Measurements from ENCODE around the gene ENOX1.
A peak's percentile ranks its signal among the peaks of the same experiment; 100 is the strongest.

The ENOX1 gene

DNA sequence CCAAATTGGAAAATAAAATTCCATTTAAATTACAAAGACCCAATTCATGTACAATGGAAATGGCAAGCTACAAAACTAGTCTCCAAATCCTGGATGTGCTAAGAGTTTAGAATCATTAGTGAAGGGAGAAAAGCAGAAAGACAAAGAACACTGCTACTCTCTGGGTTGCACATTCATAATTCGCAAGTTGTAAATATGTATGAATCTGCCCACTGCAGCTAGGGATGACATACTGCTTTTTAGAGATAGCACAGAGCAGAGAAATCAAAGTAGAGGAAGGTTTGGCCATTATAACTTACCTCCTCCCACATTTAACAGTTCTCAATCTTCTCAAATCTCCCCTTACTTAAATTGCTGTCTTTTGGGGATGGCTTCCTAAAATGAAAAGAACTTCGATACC is 231.1 kb downstream of the ENOX1 start:
- TF ChIP-seq, protein P1, sequence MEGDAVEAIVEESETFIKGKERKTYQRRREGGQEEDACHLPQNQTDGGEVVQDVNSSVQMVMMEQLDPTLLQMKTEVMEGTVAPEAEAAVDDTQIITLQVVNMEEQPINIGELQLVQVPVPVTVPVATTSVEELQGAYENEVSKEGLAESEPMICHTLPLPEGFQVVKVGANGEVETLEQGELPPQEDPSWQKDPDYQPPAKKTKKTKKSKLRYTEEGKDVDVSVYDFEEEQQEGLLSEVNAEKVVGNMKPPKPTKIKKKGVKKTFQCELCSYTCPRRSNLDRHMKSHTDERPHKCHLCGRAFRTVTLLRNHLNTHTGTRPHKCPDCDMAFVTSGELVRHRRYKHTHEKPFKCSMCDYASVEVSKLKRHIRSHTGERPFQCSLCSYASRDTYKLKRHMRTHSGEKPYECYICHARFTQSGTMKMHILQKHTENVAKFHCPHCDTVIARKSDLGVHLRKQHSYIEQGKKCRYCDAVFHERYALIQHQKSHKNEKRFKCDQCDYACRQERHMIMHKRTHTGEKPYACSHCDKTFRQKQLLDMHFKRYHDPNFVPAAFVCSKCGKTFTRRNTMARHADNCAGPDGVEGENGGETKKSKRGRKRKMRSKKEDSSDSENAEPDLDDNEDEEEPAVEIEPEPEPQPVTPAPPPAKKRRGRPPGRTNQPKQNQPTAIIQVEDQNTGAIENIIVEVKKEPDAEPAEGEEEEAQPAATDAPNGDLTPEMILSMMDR (IDR thresholded peaks at IDR 0.05; ENCODE audit: control insufficient read depth, extremely low read depth, insufficient read depth): no peak
- no peak for DNase-seq (ENCODE audit: low read depth)
- no peak overlapping the region for H3K4me3 ChIP-seq (ENCODE audit: low read depth, low read length)

DNA sequence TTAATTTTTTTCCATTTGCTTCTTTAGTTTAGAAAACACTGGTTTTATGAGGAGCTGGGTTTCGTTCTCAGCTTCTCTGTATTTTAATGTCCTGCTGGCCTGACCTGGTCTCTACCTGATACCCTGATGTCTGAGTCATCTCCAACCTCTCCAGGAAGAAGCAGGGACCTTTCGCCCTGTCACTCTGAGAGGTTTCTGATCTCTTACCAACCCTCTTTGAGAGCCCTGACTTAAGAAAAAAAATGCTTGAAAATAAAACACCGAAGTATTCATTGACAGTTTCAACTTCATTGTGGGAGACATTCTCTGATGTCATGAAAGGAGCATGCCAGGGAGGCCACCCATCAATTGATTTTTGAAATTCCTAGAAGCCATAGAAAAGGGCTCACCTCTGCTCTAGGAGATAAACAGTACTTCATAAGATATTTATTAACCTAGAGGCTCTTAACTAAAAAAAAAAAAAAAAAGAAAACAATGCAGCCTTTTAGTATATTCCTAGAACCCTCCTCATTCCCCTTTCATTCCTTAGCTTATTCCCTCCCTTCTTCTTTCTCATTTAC is 234.8 kb downstream of the ENOX1 start:
- TF ChIP-seq, protein P1 (IDR thresholded peaks at IDR 0.05; ENCODE audit: control insufficient read depth, extremely low read depth, insufficient read depth): no peak
- no peak overlapping the region for H3K4me3 ChIP-seq (ENCODE audit: low read depth, low read length)
- DNase-seq (ENCODE audit: low read depth): no peak

DNA sequence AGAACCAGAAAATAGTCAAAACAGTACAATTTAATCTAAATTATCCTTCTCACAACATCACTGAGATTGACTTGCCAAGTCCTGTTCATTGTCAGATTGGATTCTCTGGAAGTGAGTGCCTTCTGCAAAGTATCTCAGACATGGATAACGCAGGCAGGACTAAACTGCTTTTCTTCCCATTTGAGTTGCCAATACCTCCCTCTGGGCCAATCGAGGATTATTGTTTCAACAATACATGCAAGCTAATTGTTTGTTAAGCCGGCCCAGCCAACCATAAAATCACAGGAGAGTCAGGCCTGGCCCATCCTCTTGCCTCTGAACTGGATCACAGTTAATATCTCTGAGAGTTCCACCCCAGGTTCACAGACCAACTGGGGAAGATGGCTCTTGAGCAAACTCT is 240.0 kb downstream of the ENOX1 start:
- TF ChIP-seq, protein P1 (IDR thresholded peaks at IDR 0.05; ENCODE audit: control insufficient read depth, extremely low read depth, insufficient read depth): no peak
- DNase-seq (ENCODE audit: low read depth): no peak

DNA sequence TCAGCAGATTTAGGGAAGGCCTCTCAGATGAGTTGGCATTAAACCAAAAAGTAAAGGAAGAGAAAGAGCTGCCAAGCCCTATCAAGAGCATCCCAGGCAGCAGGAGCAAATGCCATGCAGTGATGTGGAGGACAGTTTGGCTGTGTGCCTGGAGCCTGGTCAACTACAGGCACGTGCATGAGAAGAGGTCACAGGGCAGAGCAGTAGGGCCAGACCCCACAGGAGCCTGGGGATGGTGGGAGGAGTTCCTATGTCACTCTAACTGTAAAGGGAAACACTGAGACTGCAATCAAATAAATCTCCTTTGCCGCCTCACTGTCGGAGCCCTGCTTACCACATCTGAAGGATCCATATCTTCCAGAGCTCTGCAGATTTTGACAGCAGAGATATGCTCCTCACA is 240.5 kb downstream of the ENOX1 start:
- DNase-seq (ENCODE audit: low read depth): no peak
- no peak overlapping the region for H3K4me3 ChIP-seq (ENCODE audit: low read depth, low read length)
- TF ChIP-seq, protein P1 (IDR thresholded peaks at IDR 0.05; ENCODE audit: control insufficient read depth, extremely low read depth, insufficient read depth): no peak

More for the DNA sequence above, 240.0 kb downstream of the ENOX1 start:
- H3K4me3 ChIP-seq (ENCODE audit: low read depth, low read length): no peak overlapping the region

DNA sequence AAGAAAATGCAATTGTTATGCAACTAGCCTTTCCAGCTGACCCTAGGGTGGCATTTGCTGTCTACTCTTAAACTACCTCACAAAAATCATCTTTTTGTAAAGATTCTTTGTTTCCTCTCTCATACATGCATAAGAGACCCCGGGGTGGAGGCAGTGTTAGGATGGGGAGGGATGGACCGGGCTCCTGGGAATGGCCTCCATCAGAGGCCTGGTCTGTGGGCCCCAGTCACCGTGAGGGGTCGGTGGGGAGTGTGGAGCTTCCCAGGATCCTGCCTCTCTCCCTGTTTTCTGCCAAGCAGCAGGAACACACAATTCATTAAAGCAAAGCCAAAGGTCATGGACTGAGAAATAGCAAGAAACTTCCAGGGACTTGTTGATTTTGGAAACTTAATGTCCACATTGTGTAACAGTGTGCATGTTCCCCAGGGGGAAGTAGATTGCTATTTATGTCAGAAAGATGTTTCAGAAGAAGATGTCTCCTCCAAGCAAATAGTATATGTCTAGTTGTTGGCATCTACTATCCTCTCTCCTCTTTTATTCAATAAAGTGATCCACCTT is 241.4 kb downstream of the ENOX1 start:
- H3K4me3 ChIP-seq (ENCODE audit: low read depth, low read length): no peak overlapping the region
- DNase-seq (ENCODE audit: low read depth): peak; percentile 65
- TF ChIP-seq, protein P1 (IDR thresholded peaks at IDR 0.05; ENCODE audit: control insufficient read depth, extremely low read depth, insufficient read depth): no peak

DNA sequence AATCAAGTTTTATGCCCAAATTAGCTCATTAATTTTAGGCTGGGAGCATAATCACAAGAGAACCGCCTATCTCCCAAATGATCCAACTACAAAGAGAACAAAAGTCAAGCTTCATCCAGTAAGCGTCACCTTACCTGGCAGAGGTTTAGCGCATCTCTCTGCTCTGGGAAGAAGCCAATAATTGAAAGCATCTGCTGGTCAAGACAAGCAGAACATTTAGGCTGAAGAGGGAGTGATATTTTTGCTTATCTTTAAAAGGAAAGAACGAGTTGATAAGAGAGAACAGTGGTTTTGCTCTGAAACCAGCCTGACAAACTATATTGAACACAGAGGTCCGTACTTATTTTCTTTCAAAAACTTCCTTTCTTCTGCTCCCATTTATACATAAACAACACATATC is 242.1 kb downstream of the ENOX1 start:
- TF ChIP-seq, protein P1 (IDR thresholded peaks at IDR 0.05; ENCODE audit: control insufficient read depth, extremely low read depth, insufficient read depth): no peak
- DNase-seq (ENCODE audit: low read depth): no peak

DNA sequence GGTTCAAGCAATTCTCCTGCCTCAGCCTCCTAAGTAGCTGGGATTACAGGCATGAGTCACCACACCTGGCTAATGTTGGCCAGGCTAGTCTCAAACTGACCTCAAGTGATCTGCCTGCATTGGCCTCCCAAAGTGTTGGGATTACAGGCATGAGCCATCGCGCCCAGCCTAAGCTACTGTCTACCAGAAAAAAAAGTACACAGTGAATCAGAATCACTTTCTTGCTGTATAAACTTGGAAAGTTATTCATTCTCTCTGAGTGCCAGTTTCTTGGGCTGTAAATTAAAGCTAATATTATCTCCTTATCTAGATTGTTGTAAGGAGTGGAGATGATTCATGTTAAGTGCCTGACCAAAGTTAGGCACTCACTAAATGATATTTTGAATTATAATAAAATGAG is 242.8 kb downstream of the ENOX1 start:
- DNase-seq (ENCODE audit: low read depth): no peak
- H3K4me3 ChIP-seq (ENCODE audit: low read depth, low read length): no peak overlapping the region
- TF ChIP-seq, protein P1 (IDR thresholded peaks at IDR 0.05; ENCODE audit: control insufficient read depth, extremely low read depth, insufficient read depth): no peak

More for the DNA sequence above, 242.1 kb downstream of the ENOX1 start:
- no peak overlapping the region for H3K4me3 ChIP-seq (ENCODE audit: low read depth, low read length)
